HG03097 (cell line): ENCODE results near the gene LRP1-AS.

Source experiments
- ATAC-seq: cut with Tn5 transposase; IDR thresholded peaks from one replicate; pipeline ENCODE4 v1.9.1; 2021; ENCODE audit not compliant: unreplicated experiment, low FRiP score

The LRP1-AS gene

GRCh38 chr12:57162553-57163125 lies 15.2 kb upstream of the LRP1-AS start:
- ATAC-seq = no peak

- ATAC-seq = no peak
These were observed 14.1 kb upstream of the LRP1-AS start for GRCh38 chr12:57161491-57161890.

- no peak for ATAC-seq
These were observed 13.3 kb upstream of the LRP1-AS start for GRCh38 chr12:57160741-57161140.

GRCh38 chr12:57160040-57160439 lies 12.6 kb upstream of the LRP1-AS start:
- ATAC-seq = no peak

- no peak for ATAC-seq
These were observed 11.9 kb upstream of the LRP1-AS start for GRCh38 chr12:57159311-57159710.

- ATAC-seq = no peak
These were observed 11.2 kb upstream of the LRP1-AS start for GRCh38 chr12:57158665-57159064.

GRCh38 chr12:57158186-57158585 lies 10.8 kb upstream of the LRP1-AS start:
- ATAC-seq = no peak

- no peak for ATAC-seq
These were observed 10.3 kb upstream of the LRP1-AS start for GRCh38 chr12:57157588-57158173.

GRCh38 chr12:57156701-57157403 lies 9.4 kb upstream of the LRP1-AS start:
- no peak for ATAC-seq

GRCh38 chr12:57154804-57155434 lies 7.5 kb upstream of the LRP1-AS start:
- no peak for ATAC-seq

GRCh38 chr12:57154076-57154475 lies 6.7 kb upstream of the LRP1-AS start:
- no peak for ATAC-seq

GRCh38 chr12:57153415-57153997 lies 6.1 kb upstream of the LRP1-AS start:
- no peak for ATAC-seq

- no peak for ATAC-seq
These were observed 5.2 kb upstream of the LRP1-AS start for GRCh38 chr12:57152639-57153038.

GRCh38 chr12:57151741-57152630 lies 4.6 kb upstream of the LRP1-AS start:
- ATAC-seq = no peak

- ATAC-seq = no peak
These were observed 3.1 kb upstream of the LRP1-AS start for GRCh38 chr12:57150400-57151000.

GRCh38 chr12:57149245-57149900 lies 2.0 kb upstream of the LRP1-AS start:
- no peak for ATAC-seq

GRCh38 chr12:57148469-57149244 lies 1.2 kb upstream of the LRP1-AS start:
- no peak for ATAC-seq

- no peak for ATAC-seq
These were observed 1.3 kb downstream of the LRP1-AS start for GRCh38 chr12:57146092-57146491.
